ENCODE data around the gene C4orf51.

DNA sequence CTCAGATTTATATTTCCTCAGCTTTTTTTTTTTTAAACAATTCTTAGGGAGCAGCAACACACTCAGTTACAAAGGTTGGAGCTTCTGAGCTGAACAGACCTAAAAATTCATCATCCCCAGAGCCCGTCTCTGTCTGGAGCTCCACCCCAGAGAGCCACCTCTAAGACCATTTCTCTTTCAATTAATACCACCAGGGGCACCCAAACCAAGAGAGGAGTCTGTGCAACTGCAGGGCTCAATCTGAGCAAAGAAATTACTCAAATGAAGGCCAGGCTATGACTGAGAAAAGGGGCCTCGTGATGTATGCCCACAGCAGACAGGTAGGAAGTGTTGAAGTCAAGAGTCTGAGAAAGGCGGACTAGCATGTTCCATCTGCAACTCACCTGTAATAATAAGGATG lies 95.5 kb downstream of the C4orf51 start:
- TF ChIP-seq RFX5 (IDR thresholded peaks at IDR 0.05; ENCODE audit: low read depth, low read length) (no peak), MXI1 (IDR thresholded peaks at IDR 0.05; ENCODE audit: borderline replicate concordance, low read depth, low read length) (no peak), POLR2A (IDR thresholded peaks at IDR 0.05; ENCODE audit: low read depth, low read length) (no peak)
- TF ChIP-seq, protein P1, sequence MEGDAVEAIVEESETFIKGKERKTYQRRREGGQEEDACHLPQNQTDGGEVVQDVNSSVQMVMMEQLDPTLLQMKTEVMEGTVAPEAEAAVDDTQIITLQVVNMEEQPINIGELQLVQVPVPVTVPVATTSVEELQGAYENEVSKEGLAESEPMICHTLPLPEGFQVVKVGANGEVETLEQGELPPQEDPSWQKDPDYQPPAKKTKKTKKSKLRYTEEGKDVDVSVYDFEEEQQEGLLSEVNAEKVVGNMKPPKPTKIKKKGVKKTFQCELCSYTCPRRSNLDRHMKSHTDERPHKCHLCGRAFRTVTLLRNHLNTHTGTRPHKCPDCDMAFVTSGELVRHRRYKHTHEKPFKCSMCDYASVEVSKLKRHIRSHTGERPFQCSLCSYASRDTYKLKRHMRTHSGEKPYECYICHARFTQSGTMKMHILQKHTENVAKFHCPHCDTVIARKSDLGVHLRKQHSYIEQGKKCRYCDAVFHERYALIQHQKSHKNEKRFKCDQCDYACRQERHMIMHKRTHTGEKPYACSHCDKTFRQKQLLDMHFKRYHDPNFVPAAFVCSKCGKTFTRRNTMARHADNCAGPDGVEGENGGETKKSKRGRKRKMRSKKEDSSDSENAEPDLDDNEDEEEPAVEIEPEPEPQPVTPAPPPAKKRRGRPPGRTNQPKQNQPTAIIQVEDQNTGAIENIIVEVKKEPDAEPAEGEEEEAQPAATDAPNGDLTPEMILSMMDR (conservative IDR thresholded peaks at IDR 0.05; ENCODE audit: low read depth, low read length): no peak
